Ovary (tissue), 3 donors: ENCODE data around the gene C2orf80.

Source experiments
- CTCF ChIP-seq, 3 donors: fragments of 450-650 bp in 2 of 3; fragments of 200-600 bp in 1 of 3; IDR thresholded peaks; one replicate each; pipeline versions ENCODE4 v1.5.1 to v1.8.0; 2016 to 2022; ENCODE audit warnings: antibody characterized with exemption in 3 of 3, mild to moderate bottlenecking in 1 of 3
- EP300 ChIP-seq: sonication (generic); formaldehyde crosslinking; IDR thresholded peaks from one replicate; pipeline ENCODE4 v1.6.1; 2017; ENCODE audit warnings: antibody characterized with exemption
- donor health status: DM: no; HTN: no; CAD: no.

- TF ChIP-seq EP300 (no peak), CTCF (IDR thresholded peaks at IDR 0.05) (no peak)
Measured at GRCh38 chr2:208148803-208149202, 41.0 kb downstream of the C2orf80 start.
